Measurements from ENCODE around the gene STK32C.

The STK32C gene

GRCh38 chr10:132231656-132232022 lies 76.1 kb downstream of the STK32C start:
- H3K36me3 ChIP-seq (ENCODE audit: insufficient read depth, low read length): no peaks in the 10 kb centered on the region
- no peak for TF ChIP-seq EZH2 (IDR thresholded peaks at IDR 0.05)
- TF ChIP-seq POLR2AphosphoS5 (IDR thresholded peaks at IDR 0.05; ENCODE audit: borderline replicate concordance, low read depth, low read length): no peak
- TF ChIP-seq FOXP2 (optimal IDR thresholded peaks at IDR 0.05; ENCODE audit: control extremely low read depth, extremely low read length, insufficient read depth): no peak
- H3K9me3 ChIP-seq (ENCODE audit: low read depth, low read length): no peaks in the 10 kb centered on the region
- no peak for DNase-seq (ENCODE audit: low read depth, low spot score)
- H3K27ac ChIP-seq: no peak overlapping the region
- H3K4me3 ChIP-seq: no peak overlapping the region
- no peak overlapping the region for H3K9ac ChIP-seq (ENCODE audit: insufficient read length)

DNA sequence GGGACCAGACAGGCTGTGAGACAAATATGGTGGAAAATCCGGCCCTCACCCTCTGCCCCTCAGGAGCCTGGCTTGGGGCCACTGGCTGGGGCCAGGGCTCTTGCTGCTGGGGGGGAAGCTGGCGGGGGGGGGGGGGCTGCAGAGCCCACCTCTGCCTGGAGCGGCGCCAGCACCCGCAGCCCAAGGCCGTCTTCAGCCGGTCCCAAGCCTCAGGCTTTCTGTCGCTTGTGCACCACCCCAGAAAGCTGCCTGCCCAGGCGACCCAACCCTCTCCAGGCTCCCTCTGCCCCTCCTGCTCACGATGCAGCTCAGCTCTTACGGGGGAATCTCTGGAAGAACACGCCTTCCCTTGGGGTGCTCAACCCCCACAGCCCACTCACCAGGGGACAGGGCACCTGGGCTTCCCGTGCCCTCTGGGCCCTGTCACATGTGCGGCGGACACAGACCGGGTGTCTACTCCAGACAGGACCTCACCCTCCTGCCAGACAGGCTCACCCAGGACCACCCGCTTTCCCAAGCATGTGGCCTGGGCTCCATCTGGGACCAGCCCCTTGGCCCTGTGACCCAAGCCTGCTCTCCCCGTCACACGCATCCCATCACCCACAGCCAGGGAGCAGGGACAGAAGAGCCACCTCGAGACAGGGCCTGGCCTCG lies 77.1 kb downstream of the STK32C start:
- H3K27ac ChIP-seq: no peak overlapping the region
- no peak overlapping the region for H3K4me3 ChIP-seq
- no peak for DNase-seq (ENCODE audit: low read depth, low spot score)
- H3K9ac ChIP-seq (ENCODE audit: insufficient read length): no peak overlapping the region
- no peaks in the 10 kb centered on the region for H3K36me3 ChIP-seq (ENCODE audit: insufficient read depth, low read length)
- TF ChIP-seq EZH2 (IDR thresholded peaks at IDR 0.05) (no peak), POLR2AphosphoS5 (IDR thresholded peaks at IDR 0.05; ENCODE audit: borderline replicate concordance, low read depth, low read length) (no peak), FOXP2 (optimal IDR thresholded peaks at IDR 0.05; ENCODE audit: control extremely low read depth, extremely low read length, insufficient read depth) (no peak)
- no peaks in the 10 kb centered on the region for H3K9me3 ChIP-seq (ENCODE audit: low read depth, low read length)

GRCh38 chr10:132229834-132230556 lies 77.8 kb downstream of the STK32C start:
- no peak overlapping the region for H3K9ac ChIP-seq (ENCODE audit: insufficient read length)
- H3K36me3 ChIP-seq (ENCODE audit: insufficient read depth, low read length): no peaks in the 10 kb centered on the region
- H3K9me3 ChIP-seq (ENCODE audit: low read depth, low read length): no peaks in the 10 kb centered on the region
- no peak overlapping the region for H3K4me3 ChIP-seq
- no peak for TF ChIP-seq EZH2 (IDR thresholded peaks at IDR 0.05)
- TF ChIP-seq FOXP2 (optimal IDR thresholded peaks at IDR 0.05; ENCODE audit: control extremely low read depth, extremely low read length, insufficient read depth): no peak
- TF ChIP-seq POLR2AphosphoS5 (IDR thresholded peaks at IDR 0.05; ENCODE audit: borderline replicate concordance, low read depth, low read length): no peak
- H3K27ac ChIP-seq: no peak overlapping the region
- DNase-seq (ENCODE audit: low read depth, low spot score): no peak

DNA sequence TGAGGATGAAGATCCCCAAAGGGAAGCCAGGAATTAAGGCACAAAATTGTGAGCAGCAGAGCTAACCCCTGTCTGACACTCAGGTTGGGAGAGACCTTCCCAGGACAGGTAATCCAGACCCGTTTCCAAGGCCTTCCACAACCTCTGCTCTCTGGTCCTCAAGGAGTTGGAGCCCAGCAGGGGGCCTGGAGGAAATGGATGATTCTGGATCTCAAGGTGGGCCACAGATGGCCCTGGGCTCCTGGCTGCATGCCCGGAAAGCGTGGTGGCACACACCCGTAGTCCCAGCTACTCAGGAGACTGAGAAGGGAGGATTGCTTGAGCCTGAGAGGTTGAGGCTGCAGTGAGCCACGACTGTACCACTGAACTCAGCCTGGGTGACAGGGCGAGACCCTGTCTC lies 78.7 kb downstream of the STK32C start:
- Histone ChIP-seq H3K36me3 (ENCODE audit: insufficient read depth, low read length) (no peaks in the 10 kb centered on the region), H3K4me3 (no peak overlapping the region), H3K9me3 (ENCODE audit: low read depth, low read length) (no peaks in the 10 kb centered on the region), H3K27ac (no peak overlapping the region), H3K9ac (ENCODE audit: insufficient read length) (no peak overlapping the region)
- DNase-seq (ENCODE audit: low read depth, low spot score): no peak
- TF ChIP-seq FOXP2 (optimal IDR thresholded peaks at IDR 0.05; ENCODE audit: control extremely low read depth, extremely low read length, insufficient read depth): no peak
- TF ChIP-seq POLR2AphosphoS5 (IDR thresholded peaks at IDR 0.05; ENCODE audit: borderline replicate concordance, low read depth, low read length): no peak
- no peak for TF ChIP-seq EZH2 (IDR thresholded peaks at IDR 0.05)

- TF ChIP-seq POLR2AphosphoS5 (IDR thresholded peaks at IDR 0.05; ENCODE audit: borderline replicate concordance, low read depth, low read length): no peak
- no peak for TF ChIP-seq FOXP2 (optimal IDR thresholded peaks at IDR 0.05; ENCODE audit: control extremely low read depth, extremely low read length, insufficient read depth)
- TF ChIP-seq EZH2 (IDR thresholded peaks at IDR 0.05): no peak
- Histone ChIP-seq H3K9ac (ENCODE audit: insufficient read length) (no peak overlapping the region), H3K27ac (no peak overlapping the region), H3K9me3 (ENCODE audit: low read depth, low read length) (no peaks in the 10 kb centered on the region), H3K4me3 (no peak overlapping the region), H3K36me3 (ENCODE audit: insufficient read depth, low read length) (no peaks in the 10 kb centered on the region)
- DNase-seq (ENCODE audit: low read depth, low spot score): no peak
Measured at GRCh38 chr10:132228616-132229015, 79.1 kb downstream of the STK32C start.

- H3K9me3 ChIP-seq (ENCODE audit: low read depth, low read length): no peaks in the 10 kb centered on the region
- no peak overlapping the region for H3K4me3 ChIP-seq
- no peaks in the 10 kb centered on the region for H3K36me3 ChIP-seq (ENCODE audit: insufficient read depth, low read length)
- no peak overlapping the region for H3K9ac ChIP-seq (ENCODE audit: insufficient read length)
- no peak overlapping the region for H3K27ac ChIP-seq
- DNase-seq (ENCODE audit: low read depth, low spot score): no peak
- TF ChIP-seq EZH2 (IDR thresholded peaks at IDR 0.05) (no peak), FOXP2 (optimal IDR thresholded peaks at IDR 0.05; ENCODE audit: control extremely low read depth, extremely low read length, insufficient read depth) (no peak), POLR2AphosphoS5 (IDR thresholded peaks at IDR 0.05; ENCODE audit: borderline replicate concordance, low read depth, low read length) (no peak)
Measured at GRCh38 chr10:132227851-132228390, 79.8 kb downstream of the STK32C start.

GRCh38 chr10:132226586-132227405 lies 81.0 kb downstream of the STK32C start:
- H3K9me3 ChIP-seq (ENCODE audit: low read depth, low read length): no peaks in the 10 kb centered on the region
- no peak overlapping the region for H3K4me3 ChIP-seq
- TF ChIP-seq FOXP2 (optimal IDR thresholded peaks at IDR 0.05; ENCODE audit: control extremely low read depth, extremely low read length, insufficient read depth): no peak
- no peak for TF ChIP-seq POLR2AphosphoS5 (IDR thresholded peaks at IDR 0.05; ENCODE audit: borderline replicate concordance, low read depth, low read length)
- TF ChIP-seq EZH2 (IDR thresholded peaks at IDR 0.05): no peak
- H3K9ac ChIP-seq (ENCODE audit: insufficient read length): no peak overlapping the region
- H3K27ac ChIP-seq: no peak overlapping the region
- no peak for DNase-seq (ENCODE audit: low read depth, low spot score)
- H3K36me3 ChIP-seq (ENCODE audit: insufficient read depth, low read length): no peaks in the 10 kb centered on the region

- Histone ChIP-seq H3K27ac (no peak overlapping the region), H3K9ac (ENCODE audit: insufficient read length) (no peak overlapping the region), H3K9me3 (ENCODE audit: low read depth, low read length) (no peaks in the 10 kb centered on the region), H3K4me3 (no peak overlapping the region), H3K36me3 (ENCODE audit: insufficient read depth, low read length) (no peaks in the 10 kb centered on the region)
- no peak for TF ChIP-seq POLR2AphosphoS5 (IDR thresholded peaks at IDR 0.05; ENCODE audit: borderline replicate concordance, low read depth, low read length)
- no peak for TF ChIP-seq EZH2 (IDR thresholded peaks at IDR 0.05)
- TF ChIP-seq FOXP2 (optimal IDR thresholded peaks at IDR 0.05; ENCODE audit: control extremely low read depth, extremely low read length, insufficient read depth): no peak
- DNase-seq (ENCODE audit: low read depth, low spot score): no peak
Measured at GRCh38 chr10:132225849-132226205, 81.9 kb downstream of the STK32C start.

Data from SK-N-MC (cell line).